Activated CD4-positive, alpha-beta memory T cell treated with anti-CD3 and anti-CD28 coated beads, Interleukin-2, amount 10 ng/mL, durations not matched to agents 7 days and 5 days (primary cell): ENCODE measurements around the gene PRCD. TPM values are rescaled to one million over a fixed set of nuclear protein-coding genes. Genes with fewer than 3 reads are reported as not detected.
"Not testable (repeated sequence)": the region's sequence is repeated elsewhere in the genome, so short reads cannot be mapped to it uniquely, and the experiment has no call there.

Experiments used
- CTCF ChIA-PET: fragments of 350-600 bp; sonication (Branson Sonifier 250); formaldehyde crosslinking; loops from one replicate; lab custom pipeline; 2021; ENCODE audit warnings: antibody characterized with exemption, inconsistent platforms; lab: Charles Lee
- POLR2A ChIA-PET: fragments of 350-600 bp; sonication (Branson Sonifier 250); formaldehyde crosslinking; loops from one replicate; lab custom pipeline; 2021; ENCODE audit warnings: antibody characterized with exemption; lab: Charles Lee
- DNase-seq: peaks from one replicate; pipeline ENCODE4 v3.0.0-alpha.2; 2020
- H3K27ac Mint-ChIP-seq: one replicate; pipeline ENCODE4 v1.8.0; 2021; ENCODE audit warnings: mild to moderate bottlenecking, mixed read lengths
- H3K27me3 Mint-ChIP-seq: one replicate; pipeline ENCODE4 v1.8.0; 2021; ENCODE audit warnings: mixed read lengths
- H3K36me3 Mint-ChIP-seq: one replicate; pipeline ENCODE4 v1.8.0; 2021; ENCODE audit warnings: low read depth, mixed read lengths
- H3K4me1 Mint-ChIP-seq: one replicate; pipeline ENCODE4 v1.8.0; 2021; ENCODE audit warnings: mixed read lengths
- H3K4me3 Mint-ChIP-seq: one replicate; pipeline ENCODE4 v1.8.0; 2021; ENCODE audit warnings: mild to moderate bottlenecking, mixed read lengths
- H3K9me3 Mint-ChIP-seq: one replicate; pipeline ENCODE4 v1.8.0; 2021; ENCODE audit warnings: mixed read lengths
- total RNA-seq, 2 experiments: library from RNA; stranded (reverse); gene quantifications; one replicate each; pipeline ENCODE4 v1.2.3, GENCODE V29; 2021

The PRCD gene
- total RNA-seq, 2 experiments from 2014 or later = not detected

- no peak for DNase-seq
- H3K9me3 Mint-ChIP-seq = no peaks in the 10 kb centered on the region
- H3K27me3 Mint-ChIP-seq = peaks cover 6% of the 10 kb centered on the region
- H3K4me1 Mint-ChIP-seq = peaks cover 8% of the 10 kb centered on the region
- ChIA-PET POLR2A (interaction anchor here (1.2 kb wide), 1 partner anchor 28 kb away, joined by 4 read pairs; no protein-coding TSS in a partner anchor), CTCF (interaction anchor here (2.5 kb wide), 1 partner anchor 152 kb away, joined by 7 read pairs; no protein-coding TSS in a partner anchor)
- no peak overlapping the region for H3K27ac Mint-ChIP-seq
- no peak overlapping the region for H3K4me3 Mint-ChIP-seq
- no peaks in the 10 kb centered on the region for H3K36me3 Mint-ChIP-seq
Measured at GRCh38 chr17:76529224-76530094, 10.4 kb upstream of the PRCD start.

GRCh38 chr17:76530095-76530723 is 9.6 kb upstream of the PRCD start:
- DNase-seq = no peak
- Mint-ChIP-seq H3K4me3 (no peak overlapping the region), H3K4me1 (peaks cover 8% of the 10 kb centered on the region), H3K27ac (no peak overlapping the region), H3K9me3 (no peaks in the 10 kb centered on the region), H3K27me3 (peaks cover 8% of the 10 kb centered on the region), H3K36me3 (no peaks in the 10 kb centered on the region)
- ChIA-PET CTCF (no interaction called here), POLR2A (interaction anchor here (1.2 kb wide), 1 partner anchor 28 kb away, joined by 4 read pairs; no protein-coding TSS in a partner anchor)

- POLR2A ChIA-PET = interaction anchor here (1.2 kb wide), 1 partner anchor 27 kb away, joined by 4 read pairs; no protein-coding TSS in a partner anchor
- CTCF ChIA-PET = no interaction called here
- Mint-ChIP-seq H3K9me3 (no peaks in the 10 kb centered on the region), H3K27me3 (peaks cover 16% of the 10 kb centered on the region), H3K36me3 (no peaks in the 10 kb centered on the region), H3K27ac (no peak overlapping the region), H3K4me1 (peaks cover 8% of the 10 kb centered on the region), H3K4me3 (no peak overlapping the region)
- no peak for DNase-seq
Measured at GRCh38 chr17:76530811-76531485, 8.9 kb upstream of the PRCD start.

- Mint-ChIP-seq H3K27me3 (peaks cover 22% of the 10 kb centered on the region), H3K27ac (no peak overlapping the region), H3K4me3 (no peak overlapping the region), H3K4me1 (peaks cover 8% of the 10 kb centered on the region), H3K9me3 (no peaks in the 10 kb centered on the region), H3K36me3 (no peaks in the 10 kb centered on the region)
- POLR2A ChIA-PET = no interaction called here
- CTCF ChIA-PET = no interaction called here
- no peak for DNase-seq
Measured at GRCh38 chr17:76531486-76532038, 8.3 kb upstream of the PRCD start.

- no peak for DNase-seq
- H3K36me3 Mint-ChIP-seq = no peaks in the 10 kb centered on the region
- no peak overlapping the region for H3K27ac Mint-ChIP-seq
- H3K4me1 Mint-ChIP-seq = peaks cover 7% of the 10 kb centered on the region
- no peak overlapping the region for H3K4me3 Mint-ChIP-seq
- H3K9me3 Mint-ChIP-seq = no peaks in the 10 kb centered on the region
- peaks cover 26% of the 10 kb centered on the region for H3K27me3 Mint-ChIP-seq
- CTCF ChIA-PET = interaction anchor here (0.6 to 1.4 kb wide), 3 partner anchors 15 to 875 kb away, joined by 3 to 4 read pairs (median 4); no protein-coding TSS in a partner anchor
- POLR2A ChIA-PET = no interaction called here
Measured at GRCh38 chr17:76532072-76532651, 7.7 kb upstream of the PRCD start.

- H3K9me3 Mint-ChIP-seq, H3K4me3 Mint-ChIP-seq, H3K36me3 Mint-ChIP-seq, POLR2A ChIA-PET, H3K27ac Mint-ChIP-seq, DNase-seq, H3K4me1 Mint-ChIP-seq: not testable (repeated sequence)
- CTCF ChIA-PET = interaction anchor here (0.8 kb wide), 1 partner anchor 10 kb away, joined by 3 read pairs; no protein-coding TSS in a partner anchor
- peaks cover 28% of the 10 kb centered on the region for H3K27me3 Mint-ChIP-seq
Measured at GRCh38 chr17:76533640-76534359, 6.0 kb upstream of the PRCD start.

GRCh38 chr17:76534831-76535732 is 4.8 kb upstream of the PRCD start:
- H3K4me3 Mint-ChIP-seq = no peak overlapping the region
- peaks cover 39% of the 10 kb centered on the region for H3K27me3 Mint-ChIP-seq
- peaks cover 3% of the 10 kb centered on the region for H3K4me1 Mint-ChIP-seq
- H3K9me3 Mint-ChIP-seq = no peaks in the 10 kb centered on the region
- POLR2A ChIA-PET = interaction anchor here (1.1 kb wide), 1 partner anchor 11 kb away, joined by 4 read pairs; no protein-coding TSS in a partner anchor
- DNase-seq = no peak
- no peaks in the 10 kb centered on the region for H3K36me3 Mint-ChIP-seq
- no peak overlapping the region for H3K27ac Mint-ChIP-seq
- CTCF ChIA-PET = interaction anchor here (0.8 to 1.8 kb wide), 2 partner anchors 11 to 12 kb away, joined by 3 to 8 read pairs; no protein-coding TSS in a partner anchor

- POLR2A ChIA-PET = interaction anchor here (0.6 to 1.1 kb wide), 3 partner anchors 10 to 49 kb away, joined by 3 to 4 read pairs (median 3); no protein-coding TSS in a partner anchor
- H3K36me3 Mint-ChIP-seq = no peaks in the 10 kb centered on the region
Measured at GRCh38 chr17:76535788-76536510, 3.9 kb upstream of the PRCD start.

GRCh38 chr17:76536511-76537287 is 3.1 kb upstream of the PRCD start:
- ChIA-PET POLR2A (interaction anchor here (0.6 to 1.1 kb wide), 3 partner anchors 10 to 48 kb away, joined by 3 to 4 read pairs (median 3); no protein-coding TSS in a partner anchor), CTCF (interaction anchor here (0.8 to 1.8 kb wide), 2 partner anchors 10 to 13 kb away, joined by 3 to 8 read pairs; no protein-coding TSS in a partner anchor)
- peaks cover 41% of the 10 kb centered on the region for H3K27me3 Mint-ChIP-seq

More at GRCh38 chr17:76535788-76536510, 3.9 kb upstream of the PRCD start:
- CTCF ChIA-PET = interaction anchor here (0.8 to 1.8 kb wide), 2 partner anchors 11 to 13 kb away, joined by 3 to 8 read pairs; no protein-coding TSS in a partner anchor
- DNase-seq = no peak
- no peaks in the 10 kb centered on the region for H3K9me3 Mint-ChIP-seq
- no peak overlapping the region for H3K27ac Mint-ChIP-seq
- peaks cover 3% of the 10 kb centered on the region for H3K4me1 Mint-ChIP-seq
- H3K4me3 Mint-ChIP-seq = no peak overlapping the region
- peaks cover 39% of the 10 kb centered on the region for H3K27me3 Mint-ChIP-seq

GRCh38 chr17:76537288-76537577 is 2.6 kb upstream of the PRCD start:
- Mint-ChIP-seq H3K27ac (no peak overlapping the region), H3K27me3 (peaks cover 46% of the 10 kb centered on the region), H3K9me3 (no peaks in the 10 kb centered on the region), H3K4me1 (peaks cover 3% of the 10 kb centered on the region), H3K4me3 (no peak overlapping the region), H3K36me3 (no peaks in the 10 kb centered on the region)
- ChIA-PET CTCF (no interaction called here), POLR2A (interaction anchor here (0.9 kb wide), 1 partner anchor 12 kb away, joined by 3 read pairs; no protein-coding TSS in a partner anchor)
- no peak for DNase-seq

More at GRCh38 chr17:76536511-76537287, 3.1 kb upstream of the PRCD start:
- H3K9me3 Mint-ChIP-seq = no peaks in the 10 kb centered on the region
- peaks cover 3% of the 10 kb centered on the region for H3K4me1 Mint-ChIP-seq
- H3K4me3 Mint-ChIP-seq = no peak overlapping the region
- no peaks in the 10 kb centered on the region for H3K36me3 Mint-ChIP-seq
- no peak for DNase-seq
- H3K27ac Mint-ChIP-seq = no peak overlapping the region
